ENCODE results near the gene IL19. TPM values are rescaled to one million over a fixed set of nuclear protein-coding genes. Genes with fewer than 3 reads are reported as not detected.

IL19 gene
- total RNA-seq, 3 donors from 2014 or later = not detected

- TF ChIP-seq, protein P1, sequence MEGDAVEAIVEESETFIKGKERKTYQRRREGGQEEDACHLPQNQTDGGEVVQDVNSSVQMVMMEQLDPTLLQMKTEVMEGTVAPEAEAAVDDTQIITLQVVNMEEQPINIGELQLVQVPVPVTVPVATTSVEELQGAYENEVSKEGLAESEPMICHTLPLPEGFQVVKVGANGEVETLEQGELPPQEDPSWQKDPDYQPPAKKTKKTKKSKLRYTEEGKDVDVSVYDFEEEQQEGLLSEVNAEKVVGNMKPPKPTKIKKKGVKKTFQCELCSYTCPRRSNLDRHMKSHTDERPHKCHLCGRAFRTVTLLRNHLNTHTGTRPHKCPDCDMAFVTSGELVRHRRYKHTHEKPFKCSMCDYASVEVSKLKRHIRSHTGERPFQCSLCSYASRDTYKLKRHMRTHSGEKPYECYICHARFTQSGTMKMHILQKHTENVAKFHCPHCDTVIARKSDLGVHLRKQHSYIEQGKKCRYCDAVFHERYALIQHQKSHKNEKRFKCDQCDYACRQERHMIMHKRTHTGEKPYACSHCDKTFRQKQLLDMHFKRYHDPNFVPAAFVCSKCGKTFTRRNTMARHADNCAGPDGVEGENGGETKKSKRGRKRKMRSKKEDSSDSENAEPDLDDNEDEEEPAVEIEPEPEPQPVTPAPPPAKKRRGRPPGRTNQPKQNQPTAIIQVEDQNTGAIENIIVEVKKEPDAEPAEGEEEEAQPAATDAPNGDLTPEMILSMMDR (IDR thresholded peaks at IDR 0.05) = no peak
- intact Hi-C loops (cut with DNase I, micrococcal nuclease) = no loop called here
- DNase-seq = no peak
- no peak overlapping the region for H3K4me3 ChIP-seq
- H3K4me1 ChIP-seq (ENCODE audit: low read depth) = no peaks in the 10 kb centered on the region
- peaks cover 17% of the 10 kb centered on the region for H3K9me3 ChIP-seq
- no peak for ATAC-seq
- no peaks in the 10 kb centered on the region for H3K36me3 ChIP-seq (ENCODE audit: low read depth)
Measured at GRCh38 chr1:206880314-206880713, 109.7 kb downstream of the IL19 start.

GRCh38 chr1:206882555-206882954 lies 112.0 kb downstream of the IL19 start:
- Histone ChIP-seq H3K9me3 (peaks cover 12% of the 10 kb centered on the region), H3K4me3 (no peak overlapping the region), H3K36me3 (ENCODE audit: low read depth) (no peaks in the 10 kb centered on the region), H3K4me1 (ENCODE audit: low read depth) (no peaks in the 10 kb centered on the region)
- TF ChIP-seq, protein P1 (IDR thresholded peaks at IDR 0.05) = no peak
- no peak for DNase-seq
- intact Hi-C loops (cut with DNase I, micrococcal nuclease) = no loop called here
- no peak for ATAC-seq

- ATAC-seq (no peak), DNase-seq (no peak)
- TF ChIP-seq, protein P1 (IDR thresholded peaks at IDR 0.05) = no peak
- H3K4me1 ChIP-seq (ENCODE audit: low read depth) = no peaks in the 10 kb centered on the region
- no peak overlapping the region for H3K4me3 ChIP-seq
- intact Hi-C loops (cut with DNase I, micrococcal nuclease) = no loop called here
- peaks cover 9% of the 10 kb centered on the region for H3K9me3 ChIP-seq
- H3K36me3 ChIP-seq (ENCODE audit: low read depth) = no peaks in the 10 kb centered on the region
Measured at GRCh38 chr1:206883160-206883559, 112.6 kb downstream of the IL19 start.

DNA sequence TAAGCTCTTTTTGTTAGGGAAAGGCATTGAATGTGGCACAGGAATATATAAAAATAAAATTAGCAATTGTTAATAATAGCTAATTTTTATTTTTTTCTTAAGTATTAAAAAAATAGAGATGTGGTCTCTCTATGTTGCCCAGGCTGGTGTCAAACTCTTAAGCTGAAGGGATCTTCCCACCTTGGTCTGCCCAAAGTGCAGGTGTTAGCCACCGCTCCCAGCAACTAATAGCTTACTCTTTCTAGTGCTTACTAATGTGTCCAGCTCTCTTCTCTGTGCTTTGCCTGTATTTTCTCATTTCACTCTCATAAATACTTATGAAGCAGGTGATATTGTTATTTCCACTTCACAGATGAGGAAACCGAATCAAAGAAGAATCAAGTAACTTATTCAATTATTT lies 113.3 kb downstream of the IL19 start:
- intact Hi-C loops (cut with DNase I, micrococcal nuclease) = no loop called here
- no peak for ATAC-seq

GRCh38 chr1:206885341-206886060 lies 114.9 kb downstream of the IL19 start:
- no peak overlapping the region for H3K4me3 ChIP-seq
- ATAC-seq (no peak), DNase-seq (no peak)
- no peaks in the 10 kb centered on the region for H3K36me3 ChIP-seq (ENCODE audit: low read depth)
- TF ChIP-seq, protein P1 (IDR thresholded peaks at IDR 0.05) = no peak
- H3K9me3 ChIP-seq = no peaks in the 10 kb centered on the region
- intact Hi-C loops (cut with DNase I, micrococcal nuclease) = no loop called here
- no peaks in the 10 kb centered on the region for H3K4me1 ChIP-seq (ENCODE audit: low read depth)

More for the DNA sequence above, 113.3 kb downstream of the IL19 start:
- no peak for DNase-seq
- TF ChIP-seq, protein P1 (IDR thresholded peaks at IDR 0.05) = no peak
- Histone ChIP-seq H3K9me3 (peaks cover 2% of the 10 kb centered on the region), H3K4me1 (ENCODE audit: low read depth) (no peaks in the 10 kb centered on the region), H3K4me3 (no peak overlapping the region), H3K36me3 (ENCODE audit: low read depth) (no peaks in the 10 kb centered on the region)
